Measurements from ENCODE around the gene GPRIN1. TPM values are rescaled to one million over a fixed set of nuclear protein-coding genes. Genes with fewer than 3 reads are reported as not detected.

Gene GPRIN1
- polyA plus RNA-seq, 1 of the 3 experiments (the other 2 are of a cell fraction) = 6.6 TPM

GRCh38 chr5:176650354-176650884 is 40.5 kb upstream of the GPRIN1 start:
- no peak overlapping the region for H2AFZ ChIP-seq (ENCODE audit: low read depth)
- H3K36me3 ChIP-seq (replicated peaks in 1 of 2; ENCODE audit: control insufficient read depth in 1 of 2, insufficient read depth in 2 of 2, low read length in 1 of 2) = peaks cover 0 to 18% of the 10 kb centered on the region in 2 experiments
- TF ChIP-seq RXRA (IDR thresholded peaks at IDR 0.05; ENCODE audit: borderline replicate concordance, low read depth) (no peak), EP300 (IDR thresholded peaks at IDR 0.05; ENCODE audit: borderline replicate concordance in 1 of 2, low read depth in 1 of 2, low read length in 1 of 2) (no peak), POLR2AphosphoS5 (IDR thresholded peaks at IDR 0.05; ENCODE audit: low read depth, low read length) (no peak), EZH2phosphoT487 (IDR thresholded peaks at IDR 0.05; ENCODE audit: borderline replicate concordance, low read depth) (no peak), GATA2 (CRISPR knock-in tag; IDR thresholded peaks at IDR 0.05) (no peak), USF1 (IDR thresholded peaks at IDR 0.05; ENCODE audit: borderline replicate concordance, low read depth) (no peak), MXI1 (IDR thresholded peaks at IDR 0.05; ENCODE audit: low read depth, low read length) (no peak), RCOR1 (IDR thresholded peaks at IDR 0.05; ENCODE audit: low read length) (no peak), ZBTB33 (IDR thresholded peaks at IDR 0.05; ENCODE audit: borderline replicate concordance, low read depth) (no peak), CHD2 (IDR thresholded peaks at IDR 0.05; ENCODE audit: low read length, partially characterized antibody) (no peak), FOXM1 (IDR thresholded peaks at IDR 0.05; ENCODE audit: low read depth) (no peak), CTCF (IDR thresholded peaks at IDR 0.05) (no peak)
- H3K79me2 ChIP-seq (ENCODE audit: insufficient read depth) = peaks cover 46% of the 10 kb centered on the region
- no peaks in the 10 kb centered on the region for H3K9me2 ChIP-seq
- H3K4me1 ChIP-seq (ENCODE audit: control insufficient read depth in 1 of 2, insufficient read depth in 2 of 2, low read depth in 1 of 2, low read length in 1 of 2) = peaks cover 4 to 53% of the 10 kb centered on the region in 2 experiments; a peak in 2 of 4 replicates
- ChIA-PET POLR2A (no interaction called here), CTCF (interaction anchor here (1.4 to 4.1 kb wide), 3 partner anchors 7 to 216 kb away, joined by 3 to 33 read pairs (median 24); no protein-coding TSS in a partner anchor)
- WGBS (ENCODE audit: low lambda C conversion rate) = 87% methylated on average over 8 of the region's 8 CpGs
- H3K27me3 ChIP-seq (ENCODE audit: insufficient read depth) = no peaks in the 10 kb centered on the region
- no peak overlapping the region for H3K4me2 ChIP-seq
- H3K4me3 ChIP-seq (ENCODE audit: low read depth in 2 of 2, low read length in 1 of 2) = no peak overlapping the region
- DNase-seq = no peak
- no peak overlapping the region for H3K9ac ChIP-seq
- H3K9me3 ChIP-seq = no peaks in the 10 kb centered on the region
- peaks cover 26% of the 10 kb centered on the region; the same call in 1 of the 2 replicates for H4K20me1 ChIP-seq (ENCODE audit: insufficient read depth)
- H3K27ac ChIP-seq (ENCODE audit: low read depth in 2 of 2, low read length in 1 of 2) = no peak overlapping the region
- no peaks in the 10 kb centered on the region for H3F3A ChIP-seq (replicated peaks; ENCODE audit: insufficient read depth)
